Measurements from ENCODE around the gene PWP1.

GRCh38 chr12:107656302-107656701 lies 29.3 kb upstream of the PWP1 start:
- TF ChIP-seq CTCF (conservative IDR thresholded peaks at IDR 0.05; ENCODE audit: low read depth in 2 of 2) (no peak), EZH2 (IDR thresholded peaks at IDR 0.05; ENCODE audit: low read depth, unreplicated experiment) (no peak), POLR2AphosphoS5 (IDR thresholded peaks at IDR 0.05; ENCODE audit: low read depth) (no peak), CREB1 (CRISPR knock-in tag; IDR thresholded peaks at IDR 0.05; ENCODE audit: low read depth) (no peak)

All from GM23338 (cell line).